Measurements from ENCODE around the gene LRRC49.

Gene LRRC49

DNA sequence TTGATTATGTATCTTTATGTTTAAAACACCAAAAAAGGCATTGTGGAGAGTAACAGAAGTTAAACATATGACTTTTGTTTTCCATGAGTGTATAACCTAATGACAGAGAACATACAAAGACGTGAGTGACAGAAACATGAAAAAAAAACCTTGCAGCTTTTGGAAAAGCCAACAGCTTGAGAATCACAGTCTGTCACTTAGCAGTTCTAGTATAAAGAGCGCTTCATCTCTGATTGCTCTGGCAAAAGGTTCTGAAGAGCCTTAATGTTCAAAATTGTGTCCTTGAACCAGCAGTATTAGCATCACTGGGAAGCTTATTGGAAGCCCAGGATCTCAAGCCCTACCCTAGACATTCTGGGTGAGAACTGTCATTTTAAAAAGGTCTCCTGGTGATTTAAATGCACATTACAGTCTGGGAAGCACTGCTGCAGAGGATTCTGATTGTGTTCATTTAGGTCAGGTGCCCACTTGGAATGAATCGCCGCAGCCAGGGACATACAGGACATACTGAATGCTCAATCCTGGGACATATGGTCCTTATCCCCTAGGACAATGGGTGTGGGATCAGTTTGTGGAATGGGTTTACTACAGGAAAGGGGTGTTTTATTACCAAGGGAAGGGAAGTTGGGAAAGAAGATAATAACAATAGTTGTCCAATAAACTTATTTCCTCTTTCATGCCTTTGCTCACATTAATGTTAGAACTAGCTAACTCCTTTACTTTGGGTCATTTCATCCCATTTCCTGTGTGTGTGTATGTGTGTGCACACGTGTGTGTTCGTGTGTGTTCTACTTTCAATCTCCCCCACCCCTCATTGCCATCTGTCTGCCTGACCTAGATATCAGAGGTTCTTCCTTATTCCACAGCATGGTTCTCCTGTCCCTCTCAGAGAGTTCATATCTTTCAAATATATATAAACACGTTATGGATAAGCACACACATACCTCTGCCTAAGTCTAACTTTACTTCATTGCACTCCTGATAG, 55.0 kb downstream of the LRRC49 start:
- no peak overlapping the region for H3K4me3 ChIP-seq (replicated peaks in 1 of 2; ENCODE audit: low read depth in 2 of 2, low read length in 2 of 2)
- no peak for DNase-seq (ENCODE audit: low read depth in 2 of 2)
- TF ChIP-seq, protein P1, sequence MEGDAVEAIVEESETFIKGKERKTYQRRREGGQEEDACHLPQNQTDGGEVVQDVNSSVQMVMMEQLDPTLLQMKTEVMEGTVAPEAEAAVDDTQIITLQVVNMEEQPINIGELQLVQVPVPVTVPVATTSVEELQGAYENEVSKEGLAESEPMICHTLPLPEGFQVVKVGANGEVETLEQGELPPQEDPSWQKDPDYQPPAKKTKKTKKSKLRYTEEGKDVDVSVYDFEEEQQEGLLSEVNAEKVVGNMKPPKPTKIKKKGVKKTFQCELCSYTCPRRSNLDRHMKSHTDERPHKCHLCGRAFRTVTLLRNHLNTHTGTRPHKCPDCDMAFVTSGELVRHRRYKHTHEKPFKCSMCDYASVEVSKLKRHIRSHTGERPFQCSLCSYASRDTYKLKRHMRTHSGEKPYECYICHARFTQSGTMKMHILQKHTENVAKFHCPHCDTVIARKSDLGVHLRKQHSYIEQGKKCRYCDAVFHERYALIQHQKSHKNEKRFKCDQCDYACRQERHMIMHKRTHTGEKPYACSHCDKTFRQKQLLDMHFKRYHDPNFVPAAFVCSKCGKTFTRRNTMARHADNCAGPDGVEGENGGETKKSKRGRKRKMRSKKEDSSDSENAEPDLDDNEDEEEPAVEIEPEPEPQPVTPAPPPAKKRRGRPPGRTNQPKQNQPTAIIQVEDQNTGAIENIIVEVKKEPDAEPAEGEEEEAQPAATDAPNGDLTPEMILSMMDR (IDR thresholded peaks at IDR 0.05; ENCODE audit: low read depth, low read length) = no peak

DNA sequence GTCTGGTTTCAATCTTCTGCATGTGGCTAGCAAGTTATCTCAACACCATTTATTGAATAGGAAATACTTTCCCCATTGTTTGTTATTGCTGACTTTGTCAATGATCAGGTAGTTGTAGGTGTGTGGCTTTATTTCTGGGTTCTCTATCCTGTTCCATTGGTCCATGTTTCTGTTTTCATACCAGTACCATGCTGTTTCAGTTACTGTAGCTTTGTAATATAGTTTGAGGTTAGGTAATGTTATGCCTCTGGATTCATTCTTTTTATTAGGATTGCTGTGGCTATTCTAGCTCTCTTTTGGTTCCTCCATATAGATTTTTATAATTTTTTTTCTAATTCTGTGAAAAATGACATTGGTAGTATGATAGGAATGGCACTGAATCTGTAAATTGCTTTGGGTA, 58.3 kb downstream of the LRRC49 start:
- DNase-seq (ENCODE audit: low read depth in 2 of 2) = no peak
- no peak overlapping the region for H3K4me3 ChIP-seq (replicated peaks in 1 of 2; ENCODE audit: low read depth in 2 of 2, low read length in 2 of 2)
- TF ChIP-seq, protein P1 (IDR thresholded peaks at IDR 0.05; ENCODE audit: low read depth, low read length) = no peak

DNA sequence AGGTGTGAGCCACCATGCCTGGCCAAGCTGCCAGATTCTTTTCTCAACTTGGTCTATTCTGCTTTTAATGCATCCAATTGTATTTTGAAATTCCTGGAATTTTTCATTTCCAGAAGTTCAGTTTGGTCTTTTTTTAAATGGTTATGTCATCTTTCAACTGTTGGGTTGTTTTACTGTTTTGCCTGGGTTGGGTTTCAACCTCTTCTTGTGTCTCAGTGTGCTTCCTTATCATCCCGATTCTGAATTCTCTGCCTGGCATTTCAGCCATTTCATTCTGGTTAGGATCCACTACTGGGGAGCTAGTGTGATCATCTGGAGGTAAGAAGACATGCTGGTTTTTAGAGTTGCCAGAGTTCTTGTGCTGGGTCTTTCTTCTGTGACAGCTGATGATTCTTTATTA, 61.5 kb downstream of the LRRC49 start:
- DNase-seq (ENCODE audit: low read depth in 2 of 2) = no peak
- TF ChIP-seq, protein P1 (IDR thresholded peaks at IDR 0.05; ENCODE audit: low read depth, low read length) = no peak
- no peak overlapping the region for H3K4me3 ChIP-seq (replicated peaks in 1 of 2; ENCODE audit: low read depth in 2 of 2, low read length in 2 of 2)

DNA sequence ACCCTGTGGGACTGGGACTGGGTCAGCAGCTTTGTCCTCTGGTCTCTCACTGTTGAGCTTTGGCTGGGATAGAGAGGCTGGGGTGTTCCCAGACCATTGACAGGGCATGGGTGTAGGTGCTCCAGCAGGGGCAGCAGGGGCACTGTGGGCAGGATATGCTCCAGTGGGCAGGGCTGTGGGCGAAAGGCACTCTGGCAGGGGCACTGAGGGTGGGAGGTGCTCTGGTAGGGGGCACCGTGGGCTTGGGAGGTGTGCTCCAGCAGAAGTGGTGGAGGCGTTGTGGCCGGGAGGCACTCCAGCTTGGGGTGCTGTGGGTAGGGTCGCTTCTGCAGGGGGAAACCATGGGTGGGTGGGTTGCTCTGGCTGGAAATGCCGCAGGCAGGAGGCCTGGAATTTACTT, 62.1 kb downstream of the LRRC49 start:
- TF ChIP-seq, protein P1 (IDR thresholded peaks at IDR 0.05; ENCODE audit: low read depth, low read length) = no peak
- no peak overlapping the region for H3K4me3 ChIP-seq (replicated peaks in 1 of 2; ENCODE audit: low read depth in 2 of 2, low read length in 2 of 2)
- DNase-seq (ENCODE audit: low read depth in 2 of 2) = no peak

DNA sequence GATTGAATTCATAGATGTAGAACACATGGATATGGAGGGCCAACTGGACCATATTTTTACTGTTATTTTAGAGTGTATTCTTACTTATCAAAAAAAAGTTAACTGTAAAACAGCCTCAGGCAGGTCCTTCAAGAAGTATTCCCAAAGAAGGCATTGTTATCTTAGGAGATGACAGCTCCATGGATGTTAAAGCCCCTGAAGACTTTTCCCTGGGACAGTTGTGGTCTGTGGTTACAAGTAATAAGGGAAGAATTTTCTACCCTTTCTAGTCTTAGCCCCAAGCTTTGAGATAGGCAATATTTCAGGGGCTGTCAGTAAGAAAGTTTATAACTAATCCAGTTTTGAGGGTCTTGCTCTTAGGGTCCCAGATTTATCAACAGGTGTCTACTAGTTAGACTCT, 62.5 kb downstream of the LRRC49 start:
- peak in 1 of 2 donors; percentile 25 for DNase-seq (ENCODE audit: low read depth in 2 of 2)
- TF ChIP-seq, protein P1 (IDR thresholded peaks at IDR 0.05; ENCODE audit: low read depth, low read length) = no peak
- H3K4me3 ChIP-seq (replicated peaks in 1 of 2; ENCODE audit: low read depth in 2 of 2, low read length in 2 of 2) = no peak overlapping the region

DNA sequence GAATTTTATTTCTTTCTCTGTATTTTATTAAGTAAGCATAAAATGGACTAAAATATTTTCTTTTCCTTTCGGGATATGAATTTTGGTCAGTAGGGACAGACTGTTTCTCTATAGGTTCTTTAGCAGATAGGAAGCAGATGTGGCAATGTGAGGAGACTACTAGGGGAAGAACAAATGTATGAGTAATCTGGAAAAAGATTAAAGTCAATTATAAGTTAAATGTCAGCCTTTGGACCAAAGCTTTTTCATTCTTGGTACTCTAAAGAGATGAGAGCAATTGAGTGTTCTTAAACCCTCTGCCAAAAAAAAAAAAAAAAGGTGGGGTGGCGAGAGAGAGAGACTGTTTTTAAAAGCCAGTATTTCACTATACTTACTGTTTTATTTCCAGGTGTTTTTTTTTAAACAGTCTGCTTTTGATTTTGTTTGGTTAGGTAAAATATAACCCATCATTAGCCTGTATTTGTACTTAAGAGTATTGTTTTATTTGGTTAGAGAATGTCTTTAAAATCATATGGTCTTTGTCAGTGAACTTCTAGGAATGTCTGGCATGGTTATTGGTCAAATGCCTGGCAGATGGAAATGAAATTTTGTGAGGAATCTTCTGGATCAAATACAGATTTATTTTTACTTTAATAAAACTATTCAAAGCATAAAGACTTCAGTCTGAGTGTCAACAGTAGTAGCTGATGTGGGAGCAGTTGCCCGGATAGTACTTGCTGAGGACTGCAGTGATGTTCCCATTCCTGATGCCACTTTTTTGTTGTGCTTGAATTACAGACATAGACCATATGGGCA, 63.8 kb downstream of the LRRC49 start:
- DNase-seq (ENCODE audit: low read depth in 2 of 2) = peak; percentile 22 to 35
- H3K4me3 ChIP-seq (replicated peaks in 1 of 2; ENCODE audit: low read depth in 2 of 2, low read length in 2 of 2) = no peak overlapping the region
- TF ChIP-seq, protein P1 (IDR thresholded peaks at IDR 0.05; ENCODE audit: low read depth, low read length) = no peak

All from cardiac fibroblast (primary cell).